ENCODE results near the gene TP53. TPM values are rescaled to one million over a fixed set of nuclear protein-coding genes. Genes with fewer than 3 reads are reported as not detected.

The TP53 gene
- total and polyA plus RNA-seq, 10 of the 15 experiments (the other 5 are each of a cell fraction or from before 2014, with no cell fraction given): 35.6 to 162 (median 75.9) TPM

DNA sequence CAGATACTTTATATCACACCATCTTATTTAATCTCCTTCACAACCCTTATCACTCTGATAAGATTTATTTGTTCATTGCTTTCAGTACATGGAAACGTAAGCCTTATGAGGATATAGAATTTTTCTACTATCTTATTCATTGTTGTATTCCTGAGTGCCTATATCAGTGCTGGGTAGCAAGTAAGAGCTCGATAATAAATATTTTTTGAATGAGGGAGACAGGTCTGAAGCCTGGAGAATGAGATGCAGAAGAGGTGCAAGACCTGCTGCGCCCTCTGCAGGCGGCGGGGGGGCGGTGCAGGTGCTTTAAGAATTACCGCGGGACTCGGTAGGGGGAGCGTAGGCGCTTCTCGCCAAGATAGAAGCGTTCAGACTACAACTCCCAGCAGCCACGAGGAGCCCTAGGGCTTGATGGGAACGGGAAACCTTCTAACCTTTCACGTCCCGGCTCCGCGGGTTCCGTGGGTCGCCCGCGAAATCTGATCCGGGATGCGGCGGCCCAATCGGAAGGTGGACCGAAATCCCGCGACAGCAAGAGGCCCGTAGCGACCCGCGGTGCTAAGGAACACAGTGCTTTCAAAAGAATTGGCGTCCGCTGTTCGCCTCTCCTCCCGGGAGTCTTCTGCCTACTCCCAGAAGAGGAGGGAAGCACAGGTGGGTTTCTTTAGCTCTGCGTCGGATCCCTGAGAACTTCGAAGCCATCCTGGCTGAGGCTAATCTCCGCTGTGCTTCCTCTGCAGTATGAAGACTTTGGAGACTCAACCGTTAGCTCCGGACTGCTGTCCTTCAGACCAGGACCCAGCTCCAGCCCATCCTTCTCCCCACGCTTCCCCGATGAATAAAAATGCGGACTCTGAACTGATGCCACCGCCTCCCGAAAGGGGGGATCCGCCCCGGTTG is 868 bp upstream of the TP53 start, which contains the start of gene WRAP53 (continued):
- TF ChIP-seq, protein P1, sequence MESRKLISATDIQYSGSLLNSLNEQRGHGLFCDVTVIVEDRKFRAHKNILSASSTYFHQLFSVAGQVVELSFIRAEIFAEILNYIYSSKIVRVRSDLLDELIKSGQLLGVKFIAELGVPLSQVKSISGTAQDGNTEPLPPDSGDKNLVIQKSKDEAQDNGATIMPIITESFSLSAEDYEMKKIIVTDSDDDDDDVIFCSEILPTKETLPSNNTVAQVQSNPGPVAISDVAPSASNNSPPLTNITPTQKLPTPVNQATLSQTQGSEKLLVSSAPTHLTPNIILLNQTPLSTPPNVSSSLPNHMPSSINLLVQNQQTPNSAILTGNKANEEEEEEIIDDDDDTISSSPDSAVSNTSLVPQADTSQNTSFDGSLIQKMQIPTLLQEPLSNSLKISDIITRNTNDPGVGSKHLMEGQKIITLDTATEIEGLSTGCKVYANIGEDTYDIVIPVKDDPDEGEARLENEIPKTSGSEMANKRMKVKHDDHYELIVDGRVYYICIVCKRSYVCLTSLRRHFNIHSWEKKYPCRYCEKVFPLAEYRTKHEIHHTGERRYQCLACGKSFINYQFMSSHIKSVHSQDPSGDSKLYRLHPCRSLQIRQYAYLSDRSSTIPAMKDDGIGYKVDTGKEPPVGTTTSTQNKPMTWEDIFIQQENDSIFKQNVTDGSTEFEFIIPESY (IDR thresholded peaks at IDR 0.05): no peak
- TF ChIP-seq, protein P2, sequence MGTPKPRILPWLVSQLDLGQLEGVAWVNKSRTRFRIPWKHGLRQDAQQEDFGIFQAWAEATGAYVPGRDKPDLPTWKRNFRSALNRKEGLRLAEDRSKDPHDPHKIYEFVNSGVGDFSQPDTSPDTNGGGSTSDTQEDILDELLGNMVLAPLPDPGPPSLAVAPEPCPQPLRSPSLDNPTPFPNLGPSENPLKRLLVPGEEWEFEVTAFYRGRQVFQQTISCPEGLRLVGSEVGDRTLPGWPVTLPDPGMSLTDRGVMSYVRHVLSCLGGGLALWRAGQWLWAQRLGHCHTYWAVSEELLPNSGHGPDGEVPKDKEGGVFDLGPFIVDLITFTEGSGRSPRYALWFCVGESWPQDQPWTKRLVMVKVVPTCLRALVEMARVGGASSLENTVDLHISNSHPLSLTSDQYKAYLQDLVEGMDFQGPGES (IDR thresholded peaks at IDR 0.05): peak; percentile 39; the same call in 1 of the 2 replicates
- TF ChIP-seq IKZF1 (conservative IDR thresholded peaks at IDR 0.05): peak; percentile 91
- TF ChIP-seq, protein P3, sequence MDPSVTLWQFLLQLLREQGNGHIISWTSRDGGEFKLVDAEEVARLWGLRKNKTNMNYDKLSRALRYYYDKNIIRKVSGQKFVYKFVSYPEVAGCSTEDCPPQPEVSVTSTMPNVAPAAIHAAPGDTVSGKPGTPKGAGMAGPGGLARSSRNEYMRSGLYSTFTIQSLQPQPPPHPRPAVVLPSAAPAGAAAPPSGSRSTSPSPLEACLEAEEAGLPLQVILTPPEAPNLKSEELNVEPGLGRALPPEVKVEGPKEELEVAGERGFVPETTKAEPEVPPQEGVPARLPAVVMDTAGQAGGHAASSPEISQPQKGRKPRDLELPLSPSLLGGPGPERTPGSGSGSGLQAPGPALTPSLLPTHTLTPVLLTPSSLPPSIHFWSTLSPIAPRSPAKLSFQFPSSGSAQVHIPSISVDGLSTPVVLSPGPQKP (IDR thresholded peaks at IDR 0.05; ENCODE audit: low read depth, low read length): no peak
- no peak for TF ChIP-seq ZNF622 (IDR thresholded peaks at IDR 0.05)
- no peak for TF ChIP-seq NFYA (IDR thresholded peaks at IDR 0.05; ENCODE audit: borderline replicate concordance, low read depth, low read length)
- TF ChIP-seq SIN3A (IDR thresholded peaks at IDR 0.05; ENCODE audit: low read depth, low read length): peak; percentile 97
- TF ChIP-seq, protein P4, sequence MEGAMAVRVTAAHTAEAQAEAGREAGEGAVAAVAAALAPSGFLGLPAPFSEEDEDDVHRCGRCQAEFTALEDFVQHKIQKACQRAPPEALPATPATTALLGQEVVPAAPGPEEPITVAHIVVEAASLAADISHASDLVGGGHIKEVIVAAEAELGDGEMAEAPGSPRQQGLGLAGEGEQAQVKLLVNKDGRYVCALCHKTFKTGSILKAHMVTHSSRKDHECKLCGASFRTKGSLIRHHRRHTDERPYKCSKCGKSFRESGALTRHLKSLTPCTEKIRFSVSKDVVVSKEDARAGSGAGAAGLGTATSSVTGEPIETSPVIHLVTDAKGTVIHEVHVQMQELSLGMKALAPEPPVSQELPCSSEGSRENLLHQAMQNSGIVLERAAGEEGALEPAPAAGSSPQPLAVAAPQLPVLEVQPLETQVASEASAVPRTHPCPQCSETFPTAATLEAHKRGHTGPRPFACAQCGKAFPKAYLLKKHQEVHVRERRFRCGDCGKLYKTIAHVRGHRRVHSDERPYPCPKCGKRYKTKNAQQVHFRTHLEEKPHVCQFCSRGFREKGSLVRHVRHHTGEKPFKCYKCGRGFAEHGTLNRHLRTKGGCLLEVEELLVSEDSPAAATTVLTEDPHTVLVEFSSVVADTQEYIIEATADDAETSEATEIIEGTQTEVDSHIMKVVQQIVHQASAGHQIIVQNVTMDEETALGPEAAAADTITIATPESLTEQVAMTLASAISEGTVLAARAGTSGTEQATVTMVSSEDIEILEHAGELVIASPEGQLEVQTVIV (IDR thresholded peaks at IDR 0.05; ENCODE audit: borderline replicate concordance, partially characterized antibody): no peak
- no peak for TF ChIP-seq DPF2 (IDR thresholded peaks at IDR 0.05)
- TF ChIP-seq MEF2A (IDR thresholded peaks at IDR 0.05; ENCODE audit: insufficient read depth, low read depth, low read length): 0 out of 2 replicates have a peak, but pooled peaks have one; percentile 30
- TF ChIP-seq SMAD1 (IDR thresholded peaks at IDR 0.05; ENCODE audit: low read depth, partially characterized antibody): no peak
- no peak for TF ChIP-seq MTA3 (IDR thresholded peaks at IDR 0.05; ENCODE audit: borderline replicate concordance, low read length)
- TF ChIP-seq RCOR1 (conservative IDR thresholded peaks at IDR 0.05; ENCODE audit: low read depth, low read length): no peak; the same call in 1 of the 2 replicates
- TF ChIP-seq GATAD2B (conservative IDR thresholded peaks at IDR 0.05; ENCODE audit: low read depth): 0 out of 2 replicates have a peak, but pooled peaks have one; percentile 32
- TF ChIP-seq RFX5 (IDR thresholded peaks at IDR 0.05; ENCODE audit: low read depth, low read length): no peak
- TF ChIP-seq IKZF2 (IDR thresholded peaks at IDR 0.05): no peak
- TF ChIP-seq HDAC2 (IDR thresholded peaks at IDR 0.05): no peak
- no peak for TF ChIP-seq ASH2L (IDR thresholded peaks at IDR 0.05; ENCODE audit: borderline replicate concordance, low read depth)
- no peak for TF ChIP-seq CEBPB (IDR thresholded peaks at IDR 0.05; ENCODE audit: borderline replicate concordance in 1 of 2, low read depth in 2 of 2, low read length in 2 of 2)
- no peak for TF ChIP-seq EGR1 (IDR thresholded peaks at IDR 0.05; ENCODE audit: borderline replicate concordance in 1 of 2, low read depth in 2 of 2, low read length in 2 of 2)

All from GM12878 (cell line).